ENCODE results near the gene CYBRD1.

DNA sequence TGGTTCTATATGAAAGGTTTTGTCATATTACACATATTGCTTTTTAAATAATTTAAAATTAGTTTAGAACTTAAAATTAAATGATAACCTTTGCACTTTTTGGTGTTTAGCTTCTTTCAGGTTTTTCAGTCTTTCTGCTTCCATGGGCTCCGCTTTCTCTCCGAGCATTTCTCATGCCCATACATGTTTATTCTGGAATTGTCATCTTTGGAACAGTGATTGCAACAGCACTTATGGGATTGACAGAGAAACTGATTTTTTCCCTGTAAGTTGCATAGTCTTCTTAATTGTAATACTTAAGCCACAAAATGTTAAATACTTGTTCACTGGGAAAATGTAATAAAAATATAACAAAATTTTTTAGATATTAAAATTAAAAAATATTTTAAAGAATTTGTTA is 31.0 kb downstream of the CYBRD1 start:
- TF ChIP-seq POLR2AphosphoS5 (IDR thresholded peaks at IDR 0.05; ENCODE audit: borderline replicate concordance, low read depth, low read length) (no peak), EZH2 (IDR thresholded peaks at IDR 0.05) (no peak), FOXP2 (optimal IDR thresholded peaks at IDR 0.05; ENCODE audit: control extremely low read depth, extremely low read length, insufficient read depth) (no peak)

Data from SK-N-MC (cell line).